DMS153 treated with DMSO at 0.1 percent for 48 hours (cell line): ENCODE results near the gene AKT1.
"Not testable (repeated sequence)": the region's sequence is repeated elsewhere in the genome, so short reads cannot be mapped to it uniquely, and the experiment has no call there.

Source experiments
- DNase-seq: peaks from one replicate; lab custom pipeline; 2025; ENCODE audit not compliant: unreplicated experiment; lab: John Stamatoyannopoulos, UW

The AKT1 gene

GRCh38 chr14:104794993-104795780 is at the start of gene AKT1:
TSS of gene AKT1 (minus strand) at chr14:104795748. CDS start at chr14:104792643, 3,105 bp downstream.
- DNase-seq, result no peak

- DNase-seq, result no peak
Observed at GRCh38 chr14:104845033-104845666, 49.6 kb upstream of the AKT1 start.

- no peak for DNase-seq
Observed at GRCh38 chr14:104844306-104845032, 48.9 kb upstream of the AKT1 start.

- DNase-seq, result no peak
Observed at GRCh38 chr14:104843442-104844305, 48.1 kb upstream of the AKT1 start.

GRCh38 chr14:104843006-104843405 is 47.5 kb upstream of the AKT1 start:
- DNase-seq, result no peak

GRCh38 chr14:104841730-104842129 is 46.2 kb upstream of the AKT1 start:
- DNase-seq, result no peak

GRCh38 chr14:104836171-104836935 is 40.8 kb upstream of the AKT1 start:
- not testable (repeated sequence) for DNase-seq

- no peak for DNase-seq
Observed at GRCh38 chr14:104830781-104831180, 35.2 kb upstream of the AKT1 start.

GRCh38 chr14:104827177-104828055 is 31.9 kb upstream of the AKT1 start:
- no peak for DNase-seq

- no peak for DNase-seq
Observed at GRCh38 chr14:104826861-104827176, 31.3 kb upstream of the AKT1 start.

- DNase-seq, result no peak
Observed at GRCh38 chr14:104826189-104826860, 30.8 kb upstream of the AKT1 start.

- no peak for DNase-seq
Observed at GRCh38 chr14:104824353-104824997, 28.9 kb upstream of the AKT1 start.

- DNase-seq, result no peak
Observed at GRCh38 chr14:104822821-104823615, 27.5 kb upstream of the AKT1 start.

GRCh38 chr14:104821971-104822608 is 26.5 kb upstream of the AKT1 start:
- no peak for DNase-seq

- no peak for DNase-seq
Observed at GRCh38 chr14:104821229-104821945, 25.8 kb upstream of the AKT1 start.

GRCh38 chr14:104820669-104821228 is 25.2 kb upstream of the AKT1 start:
- no peak for DNase-seq
